Colonic mucosa (tissue), 4 donors: ENCODE measurements around the gene EXOC4. TPM values are rescaled to one million over a fixed set of nuclear protein-coding genes. Genes with fewer than 3 reads are reported as not detected.

Source experiments
- DNase-seq: peaks from one replicate; pipeline ENCODE4 v3.0.0-alpha.2; 2020
- H3K27ac ChIP-seq: fragments of 200-600 bp; one replicate; pipeline ENCODE4 v1.8.0; 2021
- H3K27me3 ChIP-seq: fragments of 200-600 bp; one replicate; pipeline ENCODE4 v1.8.0; 2021
- H3K36me3 ChIP-seq: fragments of 200-600 bp; one replicate; pipeline ENCODE4 v1.8.0; 2021
- H3K4me1 ChIP-seq: fragments of 200-600 bp; one replicate; pipeline ENCODE4 v1.8.0; 2021; ENCODE audit warnings: mild to moderate bottlenecking
- H3K4me3 ChIP-seq: fragments of 200-600 bp; one replicate; pipeline ENCODE4 v1.8.0; 2021
- H3K9ac ChIP-seq, 2 donors: one replicate each; pipeline ENCODE4 v1.7.0; 2013; ENCODE audit warnings: control low read depth in 2 of 2, low read depth in 2 of 2, low read length in 2 of 2
- H3K9me3 ChIP-seq: fragments of 200-600 bp; one replicate; pipeline ENCODE4 v1.8.0; 2021
- intact Hi-C: fragments of 100-400 bp; cut with DNase I; formaldehyde crosslinking; loops from one replicate; pipeline ENCODE4 v1.14.1; 2022
- total RNA-seq, 2 donors: library from RNA; stranded (reverse); fragmentation: NEBNext Ultra II Directional in 1 of 2; extraction: Animal tissue kit (Norgen Biotek cat#: 25700) in 1 of 2; gene quantifications; one replicate each; pipeline ENCODE4 v1.2.1, GENCODE V29; 2021
- TF ChIP-seq, protein P1 (sequence below): fragments of 200-600 bp; IDR thresholded peaks from one replicate; pipeline ENCODE4 v1.8.0; 2022; ENCODE audit warnings: antibody characterized with exemption, mild to moderate bottlenecking
- donor health status: healthy.
- donor health status: DM: no; HTN: no; CAD: no.
- donor health status: DM: no; HTN: no; CAD: no.

EXOC4 gene
- total RNA-seq, 2 donors from 2014 or later = 61.1 to 73.3 TPM

GRCh38 chr7:133265821-133266220 lies 12.9 kb downstream of the EXOC4 start:
- TF ChIP-seq, protein P1, sequence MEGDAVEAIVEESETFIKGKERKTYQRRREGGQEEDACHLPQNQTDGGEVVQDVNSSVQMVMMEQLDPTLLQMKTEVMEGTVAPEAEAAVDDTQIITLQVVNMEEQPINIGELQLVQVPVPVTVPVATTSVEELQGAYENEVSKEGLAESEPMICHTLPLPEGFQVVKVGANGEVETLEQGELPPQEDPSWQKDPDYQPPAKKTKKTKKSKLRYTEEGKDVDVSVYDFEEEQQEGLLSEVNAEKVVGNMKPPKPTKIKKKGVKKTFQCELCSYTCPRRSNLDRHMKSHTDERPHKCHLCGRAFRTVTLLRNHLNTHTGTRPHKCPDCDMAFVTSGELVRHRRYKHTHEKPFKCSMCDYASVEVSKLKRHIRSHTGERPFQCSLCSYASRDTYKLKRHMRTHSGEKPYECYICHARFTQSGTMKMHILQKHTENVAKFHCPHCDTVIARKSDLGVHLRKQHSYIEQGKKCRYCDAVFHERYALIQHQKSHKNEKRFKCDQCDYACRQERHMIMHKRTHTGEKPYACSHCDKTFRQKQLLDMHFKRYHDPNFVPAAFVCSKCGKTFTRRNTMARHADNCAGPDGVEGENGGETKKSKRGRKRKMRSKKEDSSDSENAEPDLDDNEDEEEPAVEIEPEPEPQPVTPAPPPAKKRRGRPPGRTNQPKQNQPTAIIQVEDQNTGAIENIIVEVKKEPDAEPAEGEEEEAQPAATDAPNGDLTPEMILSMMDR = no peak
- DNase-seq = no peak
- intact Hi-C loops = no loop called here
- Histone ChIP-seq H3K27ac (no peak overlapping the region), H3K27me3 (no peaks in the 10 kb centered on the region), H3K9ac (no peak overlapping the region), H3K4me1 (no peaks in the 10 kb centered on the region), H3K9me3 (no peaks in the 10 kb centered on the region), H3K36me3 (no peaks in the 10 kb centered on the region), H3K4me3 (no peak overlapping the region)

DNA sequence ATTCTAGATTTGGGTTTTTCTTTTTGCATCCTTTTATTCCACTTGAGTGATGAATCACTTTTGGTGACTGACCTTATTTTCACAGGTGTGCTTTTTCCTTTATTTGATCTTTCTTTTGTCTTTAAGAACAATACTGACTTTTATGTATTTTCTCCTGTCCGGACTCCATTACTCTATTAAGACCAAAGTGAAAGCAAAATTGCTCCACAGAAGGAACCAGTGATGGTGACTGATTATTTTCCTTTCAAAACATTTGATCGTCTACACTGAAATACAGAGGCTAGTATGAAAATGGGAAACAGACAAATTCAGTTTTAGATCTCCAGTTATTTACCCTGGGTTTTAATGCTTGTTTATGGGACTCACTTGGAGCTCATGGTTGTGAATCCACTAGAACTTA lies 15.5 kb downstream of the EXOC4 start:
- Histone ChIP-seq H3K4me3 (no peak overlapping the region), H3K36me3 (no peaks in the 10 kb centered on the region), H3K4me1 (no peaks in the 10 kb centered on the region), H3K27me3 (no peaks in the 10 kb centered on the region), H3K9ac (no peak overlapping the region), H3K27ac (no peak overlapping the region), H3K9me3 (no peaks in the 10 kb centered on the region)
- intact Hi-C loops = no loop called here
- no peak for DNase-seq
- TF ChIP-seq, protein P1 = no peak

DNA sequence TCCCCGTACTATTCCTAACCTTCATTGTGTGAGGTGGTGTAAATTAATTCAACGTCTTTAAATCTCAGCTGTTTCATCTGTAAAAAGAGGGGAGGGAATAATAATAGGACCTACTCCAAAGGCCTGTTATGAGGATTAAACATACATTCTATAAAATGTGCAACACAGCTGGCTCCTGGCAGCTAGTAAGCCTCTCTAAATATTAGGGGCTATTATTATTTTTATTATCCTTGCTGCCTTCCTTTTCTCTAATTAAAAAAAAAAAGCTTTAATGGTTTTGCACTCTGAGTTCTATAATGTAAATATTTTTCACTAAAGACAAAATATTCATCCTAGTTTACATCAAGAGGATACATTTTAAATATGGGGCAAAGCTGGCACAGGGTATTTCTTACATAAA lies 19.5 kb downstream of the EXOC4 start:
- no peak overlapping the region for H3K4me3 ChIP-seq
- no peak overlapping the region for H3K27ac ChIP-seq
- no peaks in the 10 kb centered on the region for H3K36me3 ChIP-seq
- no peaks in the 10 kb centered on the region for H3K4me1 ChIP-seq
- no peaks in the 10 kb centered on the region for H3K27me3 ChIP-seq
- intact Hi-C loops = no loop called here
- TF ChIP-seq, protein P1 = no peak
- no peaks in the 10 kb centered on the region for H3K9me3 ChIP-seq
- DNase-seq = no peak
- H3K9ac ChIP-seq = no peak overlapping the region

GRCh38 chr7:133273227-133273626 lies 20.3 kb downstream of the EXOC4 start:
- Histone ChIP-seq H3K9me3 (no peaks in the 10 kb centered on the region), H3K4me1 (no peaks in the 10 kb centered on the region), H3K4me3 (no peak overlapping the region), H3K36me3 (no peaks in the 10 kb centered on the region), H3K27me3 (no peaks in the 10 kb centered on the region), H3K27ac (no peak overlapping the region), H3K9ac (no peak overlapping the region)
- DNase-seq = no peak
- TF ChIP-seq, protein P1 = no peak
- intact Hi-C loops = no loop called here

DNA sequence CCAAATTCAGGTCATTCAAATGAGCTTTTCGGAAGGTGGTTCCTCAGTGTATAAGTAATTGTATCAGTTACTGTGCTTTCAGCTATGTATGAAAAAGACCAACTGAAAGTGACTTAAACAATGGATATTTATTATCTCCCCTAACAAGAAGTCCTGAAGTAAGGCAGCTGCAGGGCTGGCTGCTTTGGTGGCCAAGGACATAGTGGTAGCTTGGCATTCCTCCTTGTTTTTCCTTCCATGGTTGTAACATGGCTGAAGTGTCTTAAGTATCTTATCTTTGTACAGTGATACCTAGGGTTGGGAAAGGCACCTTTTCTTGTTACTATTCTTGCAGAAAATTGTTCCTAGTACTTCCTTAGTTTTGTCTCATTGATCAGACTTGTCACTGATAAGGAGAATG lies 21.4 kb downstream of the EXOC4 start:
- no peaks in the 10 kb centered on the region for H3K9me3 ChIP-seq
- H3K9ac ChIP-seq = no peak overlapping the region
- intact Hi-C loops = no loop called here
- no peaks in the 10 kb centered on the region for H3K27me3 ChIP-seq
- H3K36me3 ChIP-seq = no peaks in the 10 kb centered on the region
- TF ChIP-seq, protein P1 = no peak
- no peak overlapping the region for H3K4me3 ChIP-seq
- DNase-seq = no peak
- no peaks in the 10 kb centered on the region for H3K4me1 ChIP-seq
- H3K27ac ChIP-seq = no peak overlapping the region

- Histone ChIP-seq H3K27me3 (no peaks in the 10 kb centered on the region), H3K27ac (no peak overlapping the region), H3K9me3 (no peaks in the 10 kb centered on the region), H3K36me3 (no peaks in the 10 kb centered on the region), H3K4me1 (no peaks in the 10 kb centered on the region), H3K4me3 (no peak overlapping the region), H3K9ac (no peak overlapping the region)
- no peak for DNase-seq
- intact Hi-C loops = no loop called here
- TF ChIP-seq, protein P1 = no peak
These were observed 22.1 kb downstream of the EXOC4 start for GRCh38 chr7:133275008-133275407.
